RWPE2 (cell line): Measurements from ENCODE around the gene DHRS2.
A peak's percentile ranks its signal among the peaks of the same experiment; 100 is the strongest.

Experiments used
- ATAC-seq: fragments of 200-7000 bp; cut with Tn5 transposase; 3 replicates; pipeline ENCODE4 v1.9.1; 2021; ENCODE audit warnings: low read depth
- DNase-seq: peaks from one replicate; pipeline ENCODE4 v3.0.0-alpha.2; 2020; ENCODE audit warnings: low spot score
- H3K27ac ChIP-seq: fragments of 450-650 bp; 2 replicates; pipeline ENCODE4 v1.5.1; 2017; ENCODE audit warnings: mild to moderate bottlenecking; ENCODE audit not compliant: poor library complexity, severe bottlenecking
- H3K27me3 ChIP-seq: fragments of 250-450 bp; sonication (Bioruptor Pico); 2 replicates; pipeline ENCODE4 v1.5.1; 2021; ENCODE audit warnings: mild to moderate bottlenecking, moderate library complexity; ENCODE audit not compliant: insufficient read depth, poor library complexity, severe bottlenecking
- H3K36me3 ChIP-seq: fragments of 250-450 bp; sonication (Bioruptor Pico); 2 replicates; pipeline ENCODE4 v1.5.1; 2020; ENCODE audit warnings: low read depth, mild to moderate bottlenecking, moderate library complexity
- H3K4me1 ChIP-seq: fragments of 250-450 bp; sonication (Bioruptor Pico); 2 replicates; pipeline ENCODE4 v1.5.1; 2021; ENCODE audit warnings: mild to moderate bottlenecking, moderate library complexity; ENCODE audit not compliant: insufficient read depth, poor library complexity, severe bottlenecking
- H3K4me3 ChIP-seq: fragments of 250-450 bp; sonication (Bioruptor Pico); 2 replicates; pipeline ENCODE4 v1.5.1; 2021; ENCODE audit warnings: mild to moderate bottlenecking, moderate library complexity; ENCODE audit not compliant: severe bottlenecking
- H3K9me3 ChIP-seq: fragments of 250-450 bp; sonication (Bioruptor Pico); 2 replicates; pipeline ENCODE4 v1.5.1; 2021; ENCODE audit warnings: mild to moderate bottlenecking, moderate library complexity; ENCODE audit not compliant: severe bottlenecking
- TF ChIP-seq, protein P1 (sequence below): fragments of 450-650 bp; IDR thresholded peaks from one replicate; pipeline ENCODE4 v1.5.1; 2017; ENCODE audit warnings: mild to moderate bottlenecking, moderate library complexity; ENCODE audit not compliant: poor library complexity, severe bottlenecking

Gene DHRS2

DNA sequence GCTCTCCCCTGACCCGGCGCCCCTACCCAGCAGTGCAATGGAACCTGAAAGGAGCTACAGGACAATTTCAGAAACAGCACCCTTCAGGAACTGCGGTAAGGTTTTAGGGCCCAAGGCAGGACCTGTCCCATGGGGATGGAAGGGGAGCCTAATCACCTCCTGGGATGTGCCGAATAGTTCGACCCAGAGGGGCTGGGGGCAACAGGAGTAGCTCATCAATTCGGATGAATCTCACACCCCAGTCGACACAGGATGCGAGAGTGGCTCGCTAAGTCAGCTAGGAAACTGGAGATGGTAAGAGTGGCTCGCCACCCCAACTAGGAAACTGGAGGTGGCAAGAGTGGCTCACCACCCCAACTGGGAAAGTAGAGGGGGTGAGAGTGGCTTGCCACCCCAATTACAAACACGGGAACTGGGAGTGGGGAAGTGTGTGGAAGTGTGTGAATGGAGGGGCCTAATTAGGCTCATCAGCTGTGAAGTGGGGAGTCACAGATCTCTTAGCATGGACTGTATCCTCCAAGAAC lies 57.1 kb downstream of the DHRS2 start:
- Histone ChIP-seq H3K4me1 (peaks cover 10% of the 10 kb centered on the region), H3K27ac (no peak overlapping the region), H3K9me3 (no peaks in the 10 kb centered on the region), H3K27me3 (peaks cover 3% of the 10 kb centered on the region), H3K36me3 (no peaks in the 10 kb centered on the region), H3K4me3 (no peak overlapping the region)
- ATAC-seq (no peak), DNase-seq (no peak)
- TF ChIP-seq, protein P1, sequence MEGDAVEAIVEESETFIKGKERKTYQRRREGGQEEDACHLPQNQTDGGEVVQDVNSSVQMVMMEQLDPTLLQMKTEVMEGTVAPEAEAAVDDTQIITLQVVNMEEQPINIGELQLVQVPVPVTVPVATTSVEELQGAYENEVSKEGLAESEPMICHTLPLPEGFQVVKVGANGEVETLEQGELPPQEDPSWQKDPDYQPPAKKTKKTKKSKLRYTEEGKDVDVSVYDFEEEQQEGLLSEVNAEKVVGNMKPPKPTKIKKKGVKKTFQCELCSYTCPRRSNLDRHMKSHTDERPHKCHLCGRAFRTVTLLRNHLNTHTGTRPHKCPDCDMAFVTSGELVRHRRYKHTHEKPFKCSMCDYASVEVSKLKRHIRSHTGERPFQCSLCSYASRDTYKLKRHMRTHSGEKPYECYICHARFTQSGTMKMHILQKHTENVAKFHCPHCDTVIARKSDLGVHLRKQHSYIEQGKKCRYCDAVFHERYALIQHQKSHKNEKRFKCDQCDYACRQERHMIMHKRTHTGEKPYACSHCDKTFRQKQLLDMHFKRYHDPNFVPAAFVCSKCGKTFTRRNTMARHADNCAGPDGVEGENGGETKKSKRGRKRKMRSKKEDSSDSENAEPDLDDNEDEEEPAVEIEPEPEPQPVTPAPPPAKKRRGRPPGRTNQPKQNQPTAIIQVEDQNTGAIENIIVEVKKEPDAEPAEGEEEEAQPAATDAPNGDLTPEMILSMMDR: no peak

DNA sequence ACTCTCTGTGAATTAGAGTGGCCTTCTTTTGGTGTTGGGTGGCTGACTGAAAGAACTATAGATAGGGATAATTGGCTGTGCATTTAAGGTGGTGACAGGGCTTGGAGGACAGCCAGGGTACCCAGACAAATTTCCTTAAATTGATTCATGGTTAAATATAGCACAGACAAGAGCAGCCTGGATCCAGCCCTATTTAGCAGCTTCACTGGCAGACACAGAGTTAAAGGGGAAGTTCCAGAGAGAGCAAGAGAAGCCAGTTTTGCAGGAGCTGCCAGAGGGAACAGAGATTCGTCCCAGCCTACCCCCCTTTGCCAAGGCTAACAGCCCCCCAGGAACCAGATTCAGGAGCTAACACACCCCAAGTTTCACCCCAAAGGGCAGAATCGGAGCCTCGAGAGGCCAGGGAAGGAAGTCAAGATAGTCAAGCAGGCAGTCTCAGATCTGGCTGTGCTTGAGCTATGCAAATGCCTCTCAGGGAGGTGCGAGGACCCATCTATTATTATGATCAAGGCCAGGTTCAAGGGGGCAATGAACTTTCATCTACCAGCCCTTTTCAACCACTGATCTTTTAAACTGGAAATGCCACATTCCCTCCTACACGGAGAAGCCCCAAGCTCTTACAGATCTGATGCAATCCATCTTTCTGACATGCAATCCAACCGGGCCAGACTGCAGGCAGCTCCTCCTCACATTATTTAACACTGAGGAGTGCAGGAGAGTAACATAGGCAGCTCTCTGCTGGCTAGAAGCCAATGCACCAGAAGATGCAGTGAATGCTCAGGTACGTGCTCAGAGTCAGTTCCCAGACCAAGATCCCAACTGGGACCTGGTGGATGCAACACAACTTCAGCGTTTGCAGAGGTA lies 58.2 kb downstream of the DHRS2 start:
- no peak for DNase-seq

More for the DNA sequence above, 58.2 kb downstream of the DHRS2 start:
- Histone ChIP-seq H3K27me3 (no peaks in the 10 kb centered on the region), H3K36me3 (no peaks in the 10 kb centered on the region), H3K27ac (no peak overlapping the region), H3K4me1 (peaks cover 10% of the 10 kb centered on the region), H3K9me3 (no peaks in the 10 kb centered on the region), H3K4me3 (no peak overlapping the region)
- TF ChIP-seq, protein P1: no peak
- ATAC-seq: peak; percentile 86
